ENCODE data around the gene ABR.
"Not testable (repeated sequence)": the region's sequence is repeated elsewhere in the genome, so short reads cannot be mapped to it uniquely, and the experiment has no call there.

ABR gene

DNA sequence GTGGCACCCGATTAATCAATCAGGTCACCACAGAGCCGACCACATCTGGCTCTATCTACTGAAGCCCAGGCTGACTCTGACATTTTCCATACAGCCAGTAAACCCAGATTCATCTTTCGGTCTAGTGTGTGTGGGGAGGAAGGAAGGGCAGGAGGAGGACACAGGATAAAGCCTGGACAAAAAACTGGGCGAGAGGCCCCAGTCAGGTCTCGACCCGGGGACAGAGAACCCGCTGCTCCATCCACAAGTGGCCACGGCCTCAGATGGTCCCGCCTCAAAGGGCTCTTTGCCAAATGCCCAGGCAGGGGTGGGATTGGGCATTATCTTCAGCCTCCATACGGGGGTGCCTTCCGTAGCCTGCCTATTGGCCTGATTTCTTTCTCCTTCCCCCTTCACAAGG lies 7.8 kb downstream of the ABR start:
- DNase-seq = no peak

DNA sequence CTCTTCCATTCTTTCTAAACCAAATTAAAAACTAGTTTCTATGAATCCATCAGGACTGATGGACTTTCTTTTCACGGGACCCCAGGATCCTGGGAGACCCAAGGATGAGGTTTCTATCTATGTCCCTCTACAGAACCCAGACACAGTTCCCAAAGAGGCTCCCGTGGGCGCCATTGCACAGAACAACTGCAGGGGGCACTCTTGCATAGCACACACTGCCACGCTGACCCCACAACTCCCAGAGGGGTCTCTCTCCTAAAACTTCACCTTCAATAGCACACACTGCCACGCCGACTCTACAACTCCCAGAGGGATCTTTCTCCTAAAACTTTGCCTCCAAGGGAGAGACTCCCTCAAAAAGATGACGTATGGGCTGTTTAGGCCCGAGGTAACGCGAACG lies 9.0 kb downstream of the ABR start:
- no peak for DNase-seq

DNA sequence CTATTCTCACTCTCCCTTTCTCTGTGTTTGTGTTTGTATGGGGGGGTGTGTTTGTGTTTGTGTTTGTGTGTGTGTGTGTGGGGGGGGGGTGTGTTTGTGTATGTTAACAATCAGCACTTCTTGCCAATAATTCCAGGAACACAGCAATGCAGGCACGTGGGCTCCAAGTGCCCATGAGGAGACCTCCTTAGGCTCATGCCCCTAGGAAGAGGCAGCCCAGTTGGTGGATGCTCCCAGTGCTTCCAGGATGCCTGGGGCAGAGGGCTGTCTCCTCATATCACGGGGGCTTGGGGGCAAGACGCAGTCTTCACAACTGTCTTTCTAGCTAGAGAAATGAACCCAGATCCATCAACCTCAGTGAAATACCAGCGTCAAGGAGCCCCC lies 9.9 kb downstream of the ABR start:
- DNase-seq = no peak

DNA sequence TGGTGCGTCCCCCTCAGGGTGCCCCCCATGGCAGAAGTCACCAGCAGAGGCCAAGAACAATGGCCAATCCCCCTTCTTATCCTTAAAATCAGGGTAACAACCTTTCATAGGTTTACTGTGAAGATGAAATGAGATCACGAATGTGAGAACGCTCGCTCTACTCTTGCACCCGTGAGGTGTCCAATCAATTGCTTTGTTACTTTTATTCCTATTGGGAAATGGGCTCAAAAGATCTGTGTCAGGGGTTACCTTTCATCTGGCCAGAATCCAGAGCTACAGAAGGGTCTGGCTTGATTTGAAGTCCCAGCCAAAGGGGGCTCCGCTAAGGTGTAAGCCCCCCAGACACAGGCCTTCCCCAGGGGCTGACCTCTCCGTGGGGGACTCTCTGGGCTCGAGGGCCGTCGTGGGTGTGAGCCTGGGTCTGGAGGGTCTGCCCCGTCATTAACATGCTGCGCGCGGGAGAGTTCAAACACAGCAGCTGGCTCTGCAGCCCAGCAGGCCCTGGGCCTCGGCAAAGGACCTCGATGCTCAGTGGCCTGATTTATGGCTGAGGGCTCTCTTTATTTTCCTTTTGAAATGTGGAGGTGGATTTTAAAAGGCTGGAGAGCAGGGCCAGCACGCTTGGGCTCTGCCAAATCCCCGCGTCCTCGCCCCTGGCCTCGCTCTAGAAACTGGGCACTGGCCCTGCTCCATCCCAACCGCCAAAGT lies 10.4 kb downstream of the ABR start:
- no peak for DNase-seq

DNA sequence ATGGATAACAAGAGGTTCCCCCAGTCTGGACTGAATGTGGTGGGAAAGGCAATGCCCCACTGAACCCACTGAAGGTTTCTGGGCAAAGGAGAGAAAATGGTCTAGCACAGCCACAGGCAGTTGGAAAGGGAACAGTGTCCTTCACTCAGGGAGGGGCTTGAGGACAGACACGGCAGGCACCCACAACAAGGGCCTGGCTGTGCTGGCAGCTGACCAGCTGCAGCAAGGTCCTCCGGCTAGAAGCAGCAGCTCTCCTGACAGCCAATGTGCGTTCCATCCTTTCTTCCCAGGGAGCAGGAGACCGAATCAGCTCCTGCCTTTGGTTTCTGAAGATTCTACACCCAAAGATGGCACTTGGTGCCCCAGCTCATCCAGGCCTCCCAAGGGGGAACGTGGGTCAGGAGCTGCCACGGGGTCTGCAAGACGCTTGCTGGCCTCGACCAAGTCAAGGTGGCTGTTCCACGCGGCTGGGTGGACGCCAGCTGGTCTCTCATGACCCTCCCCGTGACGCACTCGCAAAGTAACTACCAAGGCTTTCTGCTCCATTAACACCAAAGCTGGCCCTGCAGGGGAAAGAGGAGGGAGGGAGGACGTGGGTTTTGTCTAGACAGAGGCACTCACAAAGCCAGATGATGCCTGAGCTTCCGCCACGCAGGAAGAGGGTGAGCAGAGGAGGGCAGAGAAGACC lies 11.1 kb downstream of the ABR start:
- DNase-seq = no peak

DNA sequence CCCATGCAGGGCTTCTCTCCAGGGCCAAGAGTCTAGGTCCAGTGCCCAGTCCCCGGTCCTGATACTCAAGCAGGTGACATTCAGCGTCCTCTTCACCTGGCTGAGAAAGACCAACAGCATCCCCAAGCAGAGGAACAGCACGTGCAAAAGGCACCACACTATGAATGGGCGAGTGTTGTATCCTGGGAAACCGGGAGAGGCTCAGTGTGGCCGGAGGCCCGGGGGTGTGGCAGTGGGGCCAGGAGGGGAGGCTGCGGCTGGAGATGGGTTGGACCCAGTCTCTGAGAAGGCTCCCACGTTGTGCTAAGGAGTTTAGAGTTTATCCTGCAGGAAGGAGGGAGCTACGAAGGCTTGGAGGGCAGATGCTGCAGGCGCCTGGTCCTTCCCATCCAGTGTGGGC lies 13.5 kb downstream of the ABR start:
- DNase-seq = no peak

DNA sequence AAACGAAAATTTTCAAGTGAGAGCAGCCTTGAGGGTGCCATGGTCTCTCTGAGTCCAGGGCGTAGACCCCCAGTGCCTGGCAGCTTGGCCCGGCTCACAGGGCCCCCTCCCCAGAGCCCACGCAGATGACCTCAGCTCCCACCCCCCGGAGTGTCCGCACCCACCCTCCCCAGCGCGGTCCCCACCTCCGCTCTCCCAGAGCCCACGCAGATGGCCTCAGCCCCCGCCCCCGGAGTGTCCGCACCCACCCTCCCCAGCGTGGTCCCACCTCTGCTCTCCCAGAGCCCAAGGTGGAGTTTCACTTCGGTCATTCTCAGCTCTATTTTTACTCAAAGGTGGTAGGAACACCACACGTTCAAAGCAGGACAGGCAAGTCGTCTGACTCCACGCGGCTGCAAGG lies 13.9 kb downstream of the ABR start:
- DNase-seq = no peak

DNA sequence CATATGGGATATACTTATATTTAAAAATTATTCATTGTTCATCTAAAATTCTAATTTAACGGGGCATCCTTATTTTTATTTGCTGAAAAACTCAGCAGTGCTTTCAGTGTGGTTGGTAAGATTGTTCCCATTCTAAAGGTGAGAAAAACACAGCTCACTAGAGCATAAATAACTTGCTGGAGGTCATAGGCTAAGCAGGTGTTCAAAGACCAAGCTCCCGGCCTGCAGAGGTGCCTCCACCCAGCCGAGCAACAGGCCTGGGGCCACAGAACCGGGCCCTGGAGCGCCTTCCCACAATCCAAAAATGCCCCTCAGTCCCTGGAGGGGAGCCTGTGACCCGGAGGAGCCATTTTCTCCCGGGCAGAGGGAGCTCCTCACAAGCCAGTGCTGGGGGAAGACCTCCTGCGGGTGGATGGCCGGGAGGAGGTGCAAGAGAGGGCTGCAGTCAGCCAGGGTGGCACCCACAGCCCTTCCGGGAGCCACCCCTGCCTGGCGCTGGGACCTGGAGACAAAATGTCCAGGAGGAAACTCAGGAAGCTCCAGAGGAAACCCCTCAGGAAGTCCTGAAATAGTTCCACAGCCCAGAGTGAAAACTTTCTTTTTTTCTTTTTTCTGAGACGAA lies 14.7 kb downstream of the ABR start:
- no peak for DNase-seq

DNA sequence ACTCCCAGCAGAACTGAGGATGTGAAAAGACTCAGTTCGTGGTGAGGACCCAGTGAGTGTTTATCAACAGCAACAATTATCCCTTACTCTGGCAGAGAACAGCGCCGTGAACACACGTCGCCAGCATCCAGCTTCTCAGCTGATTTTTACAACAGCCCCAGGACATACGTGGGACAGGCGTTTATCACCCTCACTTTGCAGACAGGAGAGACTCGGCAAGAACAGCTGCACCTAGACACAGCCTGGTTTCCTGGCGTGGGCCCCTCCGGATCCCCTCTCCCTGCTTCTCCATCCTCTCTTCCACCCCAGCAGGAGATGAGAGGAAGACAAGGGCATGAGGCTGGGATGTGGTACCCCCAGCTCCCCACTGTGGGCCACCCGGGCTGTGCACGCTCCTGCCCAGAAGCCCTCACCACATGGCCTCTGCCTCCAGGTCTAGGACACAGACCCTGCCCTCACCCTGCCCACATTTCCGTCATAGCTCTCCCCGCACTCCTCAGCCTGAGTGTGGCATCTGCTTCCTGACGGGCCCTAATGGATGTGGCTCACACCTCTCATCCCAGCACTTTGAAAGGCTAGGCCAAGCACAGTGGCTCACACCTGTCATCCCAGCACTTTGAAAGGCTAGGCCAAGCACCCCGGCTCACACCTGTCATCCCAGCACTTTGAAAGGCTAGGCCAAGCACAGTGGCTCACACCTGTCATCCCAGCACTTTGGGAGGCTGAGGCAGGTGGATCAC lies 17.5 kb downstream of the ABR start:
- no peak for DNase-seq

DNA sequence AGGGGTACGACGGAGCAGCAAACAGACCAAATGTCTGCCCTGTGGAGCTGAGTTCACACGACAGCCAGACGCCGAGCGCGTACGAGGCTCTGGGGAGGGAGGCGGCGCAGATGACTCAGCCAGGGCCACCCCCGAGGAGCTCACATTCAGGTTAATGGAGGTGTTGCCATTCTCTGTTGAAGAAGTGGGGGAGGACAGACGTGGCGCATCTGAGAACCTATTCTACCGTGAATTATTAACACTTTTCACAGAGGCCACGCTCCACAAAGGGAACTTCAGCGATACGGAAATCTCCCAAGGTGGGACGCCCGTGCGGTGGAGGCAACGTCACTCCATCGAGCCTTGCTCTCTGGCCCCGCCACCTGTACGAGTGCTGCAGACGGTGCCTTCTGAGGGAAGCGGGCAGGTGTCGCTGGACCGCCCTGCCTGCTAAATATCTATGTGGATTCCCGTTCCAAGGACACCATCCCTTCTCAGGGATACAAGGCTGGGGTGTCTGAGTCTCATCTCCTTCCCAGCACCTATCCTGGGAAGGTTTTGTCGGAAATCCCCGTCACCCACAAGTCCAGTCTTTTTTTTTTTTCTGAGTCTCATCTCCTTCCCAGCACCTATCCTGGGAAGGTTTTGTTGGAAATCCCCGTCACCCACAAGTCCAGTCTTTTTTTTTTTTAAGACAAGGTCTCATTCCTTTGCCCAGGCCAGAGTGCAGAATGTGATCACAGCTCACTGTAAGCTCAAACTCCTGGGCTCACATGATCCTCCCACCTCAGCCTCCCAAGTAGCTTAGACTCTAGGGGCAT lies 19.0 kb downstream of the ABR start:
- no peak for DNase-seq

DNA sequence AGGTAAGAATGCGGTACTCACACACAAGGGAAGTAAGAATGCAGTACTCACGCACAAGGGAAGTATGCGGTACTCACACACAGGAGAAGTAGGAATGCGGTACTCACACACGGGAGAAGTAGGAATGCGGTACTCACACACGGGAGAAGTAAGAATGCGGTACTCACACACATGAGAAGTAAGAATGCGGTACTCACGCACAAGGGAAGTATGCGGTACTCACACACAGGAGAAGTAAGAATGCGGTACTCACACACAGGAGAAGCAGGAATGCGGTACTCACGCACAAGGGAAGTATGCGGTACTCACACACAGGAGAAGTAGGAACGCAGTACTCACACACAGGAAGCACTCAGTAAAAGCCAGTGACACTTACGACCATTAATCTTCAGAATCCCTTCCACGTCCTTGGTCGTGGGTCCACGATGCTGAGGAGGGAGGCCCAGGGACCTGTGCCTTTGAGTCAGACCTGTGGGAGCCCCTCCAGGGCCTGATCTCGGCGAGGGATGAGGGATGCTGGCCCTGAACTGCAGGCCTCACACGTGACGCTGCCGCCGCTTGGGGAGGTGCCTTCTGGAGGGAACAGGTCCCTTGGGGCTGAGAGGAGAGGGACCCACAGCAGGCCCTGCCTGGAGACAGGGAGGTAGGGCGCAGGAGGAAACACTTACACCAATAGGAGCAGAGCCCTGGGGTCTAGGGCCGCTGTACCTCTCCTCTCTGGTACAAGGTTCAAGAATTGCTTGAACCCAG lies 20.2 kb downstream of the ABR start:
- DNase-seq = no peak

DNA sequence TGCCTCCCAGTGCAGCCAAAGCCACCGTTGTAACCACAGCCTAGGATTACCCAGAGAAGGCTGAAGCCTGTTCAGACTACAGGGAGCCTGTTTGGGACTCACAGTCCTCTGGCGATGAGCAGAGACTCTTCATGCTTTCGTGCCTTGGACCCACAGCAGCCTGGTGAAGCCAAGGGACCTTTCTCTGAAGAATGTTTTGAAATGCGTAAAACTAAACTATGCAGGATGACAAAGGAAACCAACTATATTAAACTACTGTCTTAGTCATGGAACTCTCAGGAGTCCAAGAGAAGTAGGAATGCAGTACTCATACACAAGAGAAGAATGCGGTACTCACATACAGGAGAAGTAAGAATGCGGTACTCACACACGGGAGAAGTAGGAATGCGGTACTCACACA lies 20.9 kb downstream of the ABR start:
- DNase-seq = no peak

DNA sequence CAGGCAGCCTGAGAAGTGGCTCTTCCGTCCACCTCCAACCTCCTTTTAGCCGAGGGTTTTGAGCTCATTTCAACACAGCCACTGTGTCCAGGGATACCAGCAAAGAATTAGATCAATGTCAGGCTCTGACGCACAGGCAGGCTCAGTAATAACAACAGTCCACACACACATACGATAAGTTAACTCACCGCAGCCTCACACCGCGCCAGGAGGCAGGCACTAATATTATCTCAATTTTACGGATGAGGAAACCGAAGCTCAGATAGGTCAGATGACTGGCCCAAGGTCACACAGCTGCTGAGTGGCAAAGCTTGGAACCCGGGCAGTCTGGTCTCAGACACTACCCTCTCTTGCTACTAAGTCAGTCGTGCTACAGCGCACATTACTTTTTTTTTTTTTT lies 22.9 kb downstream of the ABR start:
- no peak for DNase-seq

DNA sequence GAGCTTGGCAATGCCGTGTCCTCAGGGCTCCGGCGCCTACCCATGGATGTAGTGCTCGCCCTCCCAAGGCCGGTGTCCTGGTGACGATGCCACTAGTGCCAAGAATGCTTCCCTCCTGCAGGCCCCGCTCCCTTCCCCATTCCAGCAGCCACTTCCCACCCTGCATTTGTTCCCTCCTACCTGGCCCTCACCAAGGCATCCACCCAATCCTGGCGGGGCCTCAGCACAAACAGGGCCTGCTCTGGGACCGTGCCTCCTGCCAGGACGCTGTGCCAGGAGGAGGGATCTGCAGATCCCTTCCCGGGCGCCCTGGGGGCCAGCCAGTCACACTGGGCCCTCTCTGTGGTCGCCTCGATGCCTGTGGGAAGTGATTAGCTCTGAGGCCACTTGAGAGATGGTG lies 25.1 kb downstream of the ABR start:
- no peak for DNase-seq

DNA sequence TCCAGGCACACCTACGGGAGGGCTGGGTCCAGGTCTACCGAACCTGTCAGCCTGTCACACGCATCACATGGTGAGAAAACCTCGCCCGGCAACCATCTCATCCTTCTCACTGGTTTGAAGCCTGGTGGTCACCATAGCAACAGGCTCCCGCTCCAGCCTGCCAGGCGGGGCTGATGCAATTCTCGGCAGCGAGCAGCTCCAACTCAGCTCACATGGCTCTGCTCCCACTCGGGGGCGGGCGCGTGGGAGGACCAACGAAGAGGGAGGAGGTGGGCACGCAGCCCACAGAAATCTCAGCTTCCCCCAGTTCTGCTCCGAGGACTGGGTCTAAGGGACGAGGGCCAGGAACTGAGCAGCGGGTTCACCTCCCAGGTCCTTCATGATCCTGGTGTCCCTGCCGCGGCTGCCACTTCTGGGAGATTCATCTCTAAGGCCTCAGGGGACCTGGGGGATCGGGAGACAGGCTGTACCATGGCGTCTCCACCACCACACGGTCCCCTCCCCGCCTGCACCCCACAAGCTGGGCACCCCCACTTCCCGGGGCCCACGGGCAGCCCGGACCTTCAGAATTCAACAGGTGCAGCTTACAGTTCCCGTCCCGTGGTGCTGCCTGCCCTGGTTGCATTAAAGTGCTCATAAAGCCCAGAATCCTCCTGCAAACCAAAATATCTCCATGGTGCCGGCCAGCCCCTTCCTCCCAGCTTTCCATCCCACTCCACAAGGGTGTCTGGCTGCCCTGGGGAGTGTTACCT lies 25.8 kb downstream of the ABR start:
- DNase-seq = no peak

DNA sequence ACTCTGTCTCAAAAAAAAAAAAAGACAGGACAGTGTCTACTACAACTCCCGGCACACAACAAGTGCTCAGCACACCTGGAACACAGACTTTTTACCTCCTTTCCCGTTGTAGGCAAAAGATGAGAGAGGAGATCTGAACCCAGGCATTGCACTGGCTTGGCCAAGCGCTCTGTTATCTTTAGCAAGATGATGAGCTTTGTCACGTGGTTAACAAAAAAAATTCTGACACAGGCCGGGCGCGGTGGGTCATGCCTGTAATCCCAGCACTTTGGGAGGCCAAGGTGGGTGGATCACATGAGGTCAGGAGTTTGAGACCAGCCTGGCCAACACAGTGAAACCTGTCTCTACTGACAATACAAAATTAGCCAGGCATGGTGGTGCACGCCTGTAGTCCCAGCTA lies 27.2 kb downstream of the ABR start:
- not testable (repeated sequence) for DNase-seq

DNA sequence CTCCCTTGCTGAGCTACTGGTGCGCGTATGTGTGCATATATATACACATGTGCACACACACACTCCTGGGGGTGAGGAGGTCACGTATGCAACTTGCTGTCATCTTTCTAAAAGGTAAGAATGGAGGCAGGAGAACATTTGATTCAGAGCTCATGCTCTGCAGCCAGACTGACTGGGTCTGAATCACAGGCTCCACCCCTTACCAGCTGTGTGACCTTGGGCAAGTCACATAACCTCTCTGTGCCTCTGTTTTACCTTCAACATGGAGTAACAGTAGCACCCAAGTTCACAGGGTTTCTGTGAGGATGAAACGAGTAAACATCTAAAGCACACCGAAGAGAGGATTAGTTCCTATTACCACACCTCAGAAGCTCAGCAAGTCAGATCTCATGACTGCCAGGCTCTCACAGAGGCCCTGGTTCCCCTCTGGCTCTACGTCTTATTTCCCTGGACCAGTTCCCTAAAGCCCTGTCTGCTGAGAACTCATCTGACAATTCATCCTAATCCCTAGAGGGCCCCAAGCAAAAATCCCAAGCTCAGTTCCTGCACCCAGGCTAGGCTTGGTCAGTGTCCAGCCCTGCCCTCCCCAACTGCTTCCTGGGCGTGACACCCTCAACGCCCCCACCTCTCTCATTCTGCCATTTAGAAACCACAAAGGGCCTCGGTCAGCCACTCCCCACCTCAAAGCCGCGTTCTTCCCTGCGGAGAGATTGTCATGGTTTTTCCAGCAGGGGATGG lies 28.7 kb downstream of the ABR start:
- DNase-seq = no peak

DNA sequence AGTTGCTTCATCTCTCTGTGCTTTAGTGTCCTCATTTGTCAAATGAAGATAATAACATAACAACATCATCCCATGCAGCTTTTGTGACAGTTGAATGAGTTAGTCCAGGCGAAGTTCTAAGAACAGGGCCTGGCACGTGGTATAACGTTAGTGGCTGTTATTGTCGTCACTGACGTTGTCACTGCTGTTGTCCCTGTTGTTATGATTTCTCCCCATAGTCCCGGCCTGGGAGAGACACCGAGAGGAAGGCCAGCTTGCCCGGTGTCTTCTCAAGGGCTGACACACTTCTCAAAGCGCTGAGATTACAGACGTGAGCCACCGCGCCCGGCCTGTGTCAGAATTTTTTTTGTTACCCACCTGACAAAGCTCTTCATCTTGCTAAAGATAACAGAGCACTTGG lies 29.9 kb downstream of the ABR start:
- no peak for DNase-seq

DNA sequence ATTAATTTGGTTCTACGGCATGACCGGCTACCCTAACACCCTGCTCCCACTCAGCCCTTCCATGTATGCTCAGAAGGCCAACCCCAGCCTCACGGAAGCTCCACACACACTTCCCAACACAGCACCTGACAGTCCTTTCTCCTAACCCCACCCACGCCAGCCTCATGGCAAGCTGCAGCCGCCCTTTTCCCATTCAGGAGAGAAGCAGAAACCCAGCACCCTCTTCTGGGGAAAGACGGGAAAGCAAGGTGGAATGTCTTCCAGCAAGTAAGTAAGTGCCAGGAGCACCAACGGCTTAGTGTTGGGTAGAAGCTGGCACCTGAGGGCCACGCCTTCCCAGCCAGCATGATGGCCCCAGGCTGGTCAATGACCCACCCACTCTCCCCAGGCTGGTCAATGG lies 32.1 kb downstream of the ABR start:
- DNase-seq = no peak

DNA sequence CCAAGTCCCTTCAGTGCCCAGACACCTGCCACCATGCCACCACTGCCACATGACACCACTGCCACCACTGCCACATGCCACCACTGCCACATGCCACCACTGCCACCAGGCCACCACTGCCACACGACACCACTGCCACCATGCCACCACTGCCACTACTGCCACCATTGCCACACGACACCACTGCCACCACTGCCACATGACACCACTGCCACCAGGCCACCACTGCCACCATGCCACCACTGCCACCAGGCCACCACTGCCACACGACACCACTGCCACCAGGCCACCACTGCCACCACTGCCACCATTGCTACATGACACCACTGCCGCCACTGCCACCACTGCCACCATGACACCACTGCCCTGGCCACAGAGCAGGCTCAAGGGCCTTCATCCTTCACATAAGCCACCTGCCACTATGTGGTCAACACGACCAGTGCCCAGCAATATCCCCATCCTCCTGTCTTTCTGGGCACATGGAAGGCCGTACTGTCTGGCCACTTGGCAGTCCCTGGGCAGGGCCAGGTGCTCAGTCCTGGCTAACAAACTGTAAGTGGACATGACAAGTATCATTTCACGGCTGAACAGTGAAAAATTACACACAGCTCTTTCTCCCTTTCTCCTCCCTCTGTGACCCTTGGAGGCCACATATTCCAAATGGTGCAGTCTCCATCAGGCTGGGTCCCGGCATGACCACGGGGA lies 33.1 kb downstream of the ABR start:
- DNase-seq = no peak
